ENCODE data around the gene LARP7. TPM values are rescaled to one million over a fixed set of nuclear protein-coding genes. Genes with fewer than 3 reads are reported as not detected.

The LARP7 gene
- total and polyA plus RNA-seq, 2 of the 8 experiments (the other 6 are each of a cell fraction or from before 2014, with no cell fraction given), result 9.3 to 38.3 TPM

DNA sequence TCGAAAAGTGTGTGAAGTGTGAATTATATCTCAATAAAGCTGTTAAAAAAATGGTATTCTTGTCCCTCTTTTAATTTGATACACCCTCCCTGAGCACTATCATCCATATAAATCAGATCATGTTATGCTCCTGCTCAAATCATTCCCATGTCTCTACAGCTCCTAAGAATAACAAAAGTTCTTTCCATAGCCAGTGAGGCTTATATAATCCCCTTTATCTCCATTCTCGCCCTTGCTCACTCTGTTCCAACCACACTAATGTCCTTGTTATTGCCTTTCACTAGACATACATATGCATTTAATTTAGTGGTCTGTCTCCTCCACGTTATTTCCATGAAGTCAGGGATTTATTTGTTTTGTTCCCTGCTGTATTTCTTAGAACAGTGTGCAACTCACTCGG is 10.7 kb upstream of the LARP7 start:
- no peak for TF ChIP-seq BCL11A (IDR thresholded peaks at IDR 0.05; ENCODE audit: low read depth in 2 of 2, low read length in 2 of 2)
- TF ChIP-seq TBP (IDR thresholded peaks at IDR 0.05; ENCODE audit: low read depth, low read length), result no peak
- TF ChIP-seq CBX5 (IDR thresholded peaks at IDR 0.05; ENCODE audit: low read depth, low read length), result no peak
- no peak for TF ChIP-seq CBX8 (IDR thresholded peaks at IDR 0.05; ENCODE audit: borderline replicate concordance, low read depth, low read length)
- TF ChIP-seq CREB1 (IDR thresholded peaks at IDR 0.05), result no peak
- no peak for TF ChIP-seq NANOG (IDR thresholded peaks at IDR 0.05; ENCODE audit: insufficient read depth, low read depth, low read length, poor library complexity, severe bottlenecking)
- no peak for TF ChIP-seq TAF1 (IDR thresholded peaks at IDR 0.05; ENCODE audit: low read depth, low read length)
- TF ChIP-seq, protein P1, sequence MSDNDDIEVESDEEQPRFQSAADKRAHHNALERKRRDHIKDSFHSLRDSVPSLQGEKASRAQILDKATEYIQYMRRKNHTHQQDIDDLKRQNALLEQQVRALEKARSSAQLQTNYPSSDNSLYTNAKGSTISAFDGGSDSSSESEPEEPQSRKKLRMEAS (IDR thresholded peaks at IDR 0.05), result no peak
- no peak for TF ChIP-seq TEAD4 (IDR thresholded peaks at IDR 0.05; ENCODE audit: low read depth, low read length)
- no peak for TF ChIP-seq SP2 (IDR thresholded peaks at IDR 0.05; ENCODE audit: low read length)
- no peak overlapping the region for H3K18ac ChIP-seq (ENCODE audit: extremely low read depth, low read length)
- H3K4me2 ChIP-seq (ENCODE audit: insufficient read depth in 1 of 2, low read depth in 2 of 2, low read length in 2 of 2), result no peak overlapping the region
- H2AFZ ChIP-seq (ENCODE audit: low read length), result no peak overlapping the region
- no peak overlapping the region for H2BK20ac ChIP-seq (ENCODE audit: low read length)
- H3K4me3 ChIP-seq (ENCODE audit: extremely low read depth in 1 of 4, insufficient read depth in 2 of 4, low read depth in 3 of 4, low read length in 4 of 4), result no peak overlapping the region
- no peaks in the 10 kb centered on the region for H3K4me1 ChIP-seq (replicated peaks in 1 of 4; ENCODE audit: control insufficient read depth in 3 of 4, insufficient read depth in 4 of 4, low read length in 3 of 4)
- H4K8ac ChIP-seq (ENCODE audit: extremely low read depth, insufficient read depth, low read length), result no peak overlapping the region
- H4K20me1 ChIP-seq (replicated peaks in 1 of 2; ENCODE audit: control insufficient read depth in 1 of 2, insufficient read depth in 2 of 2, low read length in 2 of 2), result no peaks in the 10 kb centered on the region
- no peak overlapping the region for H3K56ac ChIP-seq (replicated peaks; ENCODE audit: insufficient read length, low read depth, low read length)
- H2BK12ac ChIP-seq (ENCODE audit: low read depth, low read length), result no peak overlapping the region
- no peak overlapping the region for H2BK120ac ChIP-seq (replicated peaks; ENCODE audit: low read depth, low read length)
- H3K4ac ChIP-seq (replicated peaks; ENCODE audit: insufficient read length, low read depth, low read length), result no peak overlapping the region
- no peak overlapping the region for H3K14ac ChIP-seq (ENCODE audit: insufficient read length)
- no peaks in the 10 kb centered on the region for H3K79me2 ChIP-seq (ENCODE audit: control insufficient read depth in 1 of 2, insufficient read depth in 2 of 2, low read length in 2 of 2)
- H3K27ac ChIP-seq (ENCODE audit: low read depth, low read length), result no peak overlapping the region
- no peak overlapping the region for H3K9ac ChIP-seq (replicated peaks in 1 of 4; ENCODE audit: extremely low read depth in 1 of 4, low read depth in 3 of 4, low read length in 3 of 4)
- no peak overlapping the region for H2BK5ac ChIP-seq (ENCODE audit: low read depth, low read length)
- POLR2A ChIA-PET (ENCODE audit: partially characterized antibody), result interaction anchor here (1.1 kb wide), 1 partner anchor 27 kb away, joined by 3 read pairs; no protein-coding TSS in a partner anchor
- no peaks in the 10 kb centered on the region for H3K9me3 ChIP-seq (ENCODE audit: insufficient read depth in 2 of 2, low read depth in 1 of 2, low read length in 1 of 2)
- WGBS, 2 experiments (ENCODE audit: extremely low coverage in 1 of 2, insufficient coverage in 1 of 2, insufficient read length in 1 of 2, insufficient replicate concordance in 2 of 2, low coverage in 1 of 2, low lambda C conversion rate in 2 of 2, missing lambda C conversion rate in 1 of 2), result 94% methylated on average over 4 of the region's 4 CpGs; no CpG with 5 or more reads in 1 of the 2 experiments
- no peak overlapping the region for H4K91ac ChIP-seq (replicated peaks; ENCODE audit: insufficient read length, low read length)
- CTCF ChIA-PET (ENCODE audit: partially characterized antibody), result no interaction called here
- H3K36me3 ChIP-seq (ENCODE audit: control insufficient read depth in 2 of 4, insufficient read depth in 4 of 4, low read length in 3 of 4), result peaks cover 5 to 44% (median 20%) of the 10 kb centered on the region in 4 experiments; a peak in 5 of 8 replicates
- no peaks in the 10 kb centered on the region for H3K23me2 ChIP-seq (ENCODE audit: low read depth, low read length)
- no peaks in the 10 kb centered on the region for H3K79me1 ChIP-seq (ENCODE audit: low read depth, low read length)
- H2BK15ac ChIP-seq (ENCODE audit: low read length), result no peak overlapping the region
- no peak overlapping the region for H4K5ac ChIP-seq (ENCODE audit: insufficient read length, low read depth, low read length)
- FAIRE-seq (no peak), DNase-seq (ENCODE audit: low read depth in 1 of 2, low spot score in 2 of 2) (no peak)
- H3K27me3 ChIP-seq (replicated peaks in 1 of 4; ENCODE audit: control insufficient read depth in 3 of 4, extremely low read depth in 1 of 4, insufficient read depth in 3 of 4, low read length in 3 of 4), result no peaks in the 10 kb centered on the region
- no peak overlapping the region for H3K23ac ChIP-seq (ENCODE audit: insufficient read length)
- H2AK5ac ChIP-seq (ENCODE audit: low read depth, low read length), result no peak overlapping the region

Data from H1 (cell line).